GM21367 (cell line): ENCODE measurements around the gene HAGHL.
"Not testable (repeated sequence)": the region's sequence is repeated elsewhere in the genome, so short reads cannot be mapped to it uniquely, and the experiment has no call there.

Experiments
- ATAC-seq: cut with Tn5 transposase; IDR thresholded peaks from one replicate; pipeline ENCODE4 v1.9.1; 2021; ENCODE audit not compliant: unreplicated experiment

Gene HAGHL

DNA sequence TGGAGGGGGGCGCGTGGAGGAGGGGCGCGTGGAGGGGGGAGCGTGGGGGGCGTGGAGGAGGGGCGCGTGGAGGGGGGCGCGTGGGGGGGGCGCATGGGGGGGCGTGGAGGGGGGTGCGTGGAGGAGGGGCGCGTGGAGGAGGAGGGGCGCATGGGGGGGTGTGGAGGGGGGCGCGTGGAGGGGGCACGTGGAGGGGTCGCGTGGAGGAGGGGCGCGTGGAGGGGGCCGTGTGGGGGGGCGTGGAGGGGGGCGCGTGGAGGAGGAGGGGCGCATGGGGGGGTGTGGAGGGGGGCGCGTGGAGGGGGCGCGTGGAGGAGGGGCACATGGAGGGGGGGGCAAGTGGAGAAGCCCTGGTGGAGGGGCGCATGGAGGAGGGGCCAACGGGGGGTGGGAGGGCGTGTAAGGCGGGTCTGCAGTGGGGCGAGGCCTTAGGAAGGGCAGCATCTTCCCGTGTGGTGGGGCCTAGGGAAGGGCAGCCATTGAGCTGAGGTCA, 40.9 kb downstream of the HAGHL start:
- no peak for ATAC-seq

DNA sequence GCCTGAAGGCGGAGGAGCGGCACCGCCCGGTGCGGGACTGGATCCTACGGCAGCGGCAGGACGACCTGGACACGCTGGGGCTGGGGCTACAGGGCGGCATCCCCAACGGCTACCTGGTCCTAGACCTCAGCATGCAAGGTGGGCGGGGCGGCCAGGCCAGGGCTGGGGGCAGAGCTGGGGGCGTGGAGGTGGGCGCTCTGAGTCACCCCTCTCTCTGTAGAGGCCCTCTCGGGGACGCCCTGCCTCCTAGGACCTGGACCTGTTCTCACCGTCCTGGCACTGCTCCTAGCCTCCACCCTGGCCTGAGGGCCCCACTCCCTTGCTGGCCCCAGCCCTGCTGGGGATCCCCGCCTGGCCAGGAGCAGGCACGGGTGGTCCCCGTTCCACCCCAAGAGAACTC, 41.5 kb downstream of the HAGHL start:
- no peak for ATAC-seq

DNA sequence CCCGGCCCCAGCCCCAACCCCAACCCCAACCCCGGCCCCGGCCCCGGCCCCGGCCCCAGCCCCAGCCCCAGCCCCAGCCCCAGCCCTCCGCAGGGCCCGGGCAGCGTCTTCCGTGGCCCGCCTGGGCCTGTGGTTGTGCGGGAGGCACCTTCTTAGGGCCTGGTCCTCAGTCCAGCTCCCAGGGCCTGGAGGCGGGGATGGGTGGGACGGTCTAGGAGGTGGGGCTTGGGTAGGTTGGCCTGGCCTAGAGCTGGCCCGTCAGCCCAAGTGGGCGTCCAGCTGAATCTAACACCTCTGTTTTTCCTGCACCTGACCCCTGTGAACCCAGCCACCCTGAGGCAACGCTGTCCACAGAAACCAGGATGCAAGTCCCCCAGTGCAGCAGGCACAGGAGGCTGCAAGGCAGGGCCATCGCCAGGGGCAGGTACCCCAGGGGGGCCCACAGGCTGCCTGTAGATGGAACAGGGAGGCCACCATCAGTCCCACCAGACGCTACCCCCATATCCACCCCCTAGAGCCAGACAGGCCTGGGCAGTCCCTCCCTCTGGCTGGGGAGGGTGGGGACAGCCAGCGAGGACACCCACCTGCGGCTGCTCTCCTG, 42.4 kb downstream of the HAGHL start:
- ATAC-seq: no peak

DNA sequence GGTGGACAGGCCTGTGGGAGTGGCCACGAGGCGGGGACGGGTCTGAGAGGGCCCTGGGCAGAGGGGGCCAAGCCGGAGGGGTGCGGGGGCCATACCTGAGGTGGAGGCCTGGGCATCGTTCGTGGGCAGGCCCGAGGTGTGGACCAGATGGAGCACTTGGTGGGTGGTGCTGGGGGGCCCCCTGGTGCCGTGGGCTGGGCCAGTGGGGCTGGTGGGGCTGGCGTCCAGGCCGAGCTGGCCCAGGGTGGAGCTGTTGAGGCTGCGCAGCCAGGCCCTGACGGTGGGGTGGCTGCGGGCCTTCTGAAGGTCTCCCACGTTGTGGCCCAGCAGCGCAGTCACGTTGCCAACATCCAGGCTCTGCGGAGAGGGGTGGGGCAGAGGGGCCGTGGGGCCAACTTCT, 43.0 kb downstream of the HAGHL start:
- no peak for ATAC-seq

DNA sequence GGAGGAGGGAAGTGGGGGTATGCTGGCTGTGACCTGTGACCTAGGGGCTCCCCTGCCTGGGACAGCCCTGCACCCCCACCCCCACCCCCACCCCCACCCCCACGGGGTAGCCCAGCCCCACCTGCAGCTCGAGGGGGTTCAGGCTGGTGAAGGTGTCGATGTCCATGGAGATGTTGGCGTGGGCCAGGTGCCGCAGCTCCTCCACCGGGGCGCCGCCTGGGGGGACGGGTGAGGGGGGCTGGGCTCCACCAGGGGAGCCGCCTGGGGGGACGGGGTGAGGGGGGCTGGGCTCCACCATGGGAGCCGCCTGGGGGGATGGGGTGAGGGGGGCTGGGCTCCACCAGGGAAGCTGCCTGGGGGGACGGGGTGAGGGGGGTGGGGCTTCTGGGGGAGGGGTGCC, 43.5 kb downstream of the HAGHL start:
- ATAC-seq: no peak

DNA sequence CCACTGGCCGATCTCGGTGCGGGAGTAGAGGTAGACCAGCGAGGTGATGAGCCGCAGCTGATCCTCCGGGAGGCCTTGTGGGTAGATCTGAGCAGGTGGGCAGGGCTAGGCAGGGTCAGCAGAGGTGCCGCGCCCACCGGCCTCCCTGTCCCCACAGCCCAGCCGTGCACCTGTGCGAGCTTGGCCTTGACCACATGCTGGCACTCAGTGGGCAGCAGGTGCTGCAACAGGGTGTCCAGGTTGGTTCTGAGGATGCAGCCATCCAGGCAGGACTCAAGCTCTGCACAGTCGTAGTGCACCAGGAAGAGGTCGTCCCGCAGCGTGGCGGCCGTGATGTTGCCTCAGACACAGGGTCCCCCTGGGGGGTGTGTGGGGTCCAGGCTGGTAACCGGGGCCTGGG, 46.1 kb downstream of the HAGHL start:
- no peak for ATAC-seq

DNA sequence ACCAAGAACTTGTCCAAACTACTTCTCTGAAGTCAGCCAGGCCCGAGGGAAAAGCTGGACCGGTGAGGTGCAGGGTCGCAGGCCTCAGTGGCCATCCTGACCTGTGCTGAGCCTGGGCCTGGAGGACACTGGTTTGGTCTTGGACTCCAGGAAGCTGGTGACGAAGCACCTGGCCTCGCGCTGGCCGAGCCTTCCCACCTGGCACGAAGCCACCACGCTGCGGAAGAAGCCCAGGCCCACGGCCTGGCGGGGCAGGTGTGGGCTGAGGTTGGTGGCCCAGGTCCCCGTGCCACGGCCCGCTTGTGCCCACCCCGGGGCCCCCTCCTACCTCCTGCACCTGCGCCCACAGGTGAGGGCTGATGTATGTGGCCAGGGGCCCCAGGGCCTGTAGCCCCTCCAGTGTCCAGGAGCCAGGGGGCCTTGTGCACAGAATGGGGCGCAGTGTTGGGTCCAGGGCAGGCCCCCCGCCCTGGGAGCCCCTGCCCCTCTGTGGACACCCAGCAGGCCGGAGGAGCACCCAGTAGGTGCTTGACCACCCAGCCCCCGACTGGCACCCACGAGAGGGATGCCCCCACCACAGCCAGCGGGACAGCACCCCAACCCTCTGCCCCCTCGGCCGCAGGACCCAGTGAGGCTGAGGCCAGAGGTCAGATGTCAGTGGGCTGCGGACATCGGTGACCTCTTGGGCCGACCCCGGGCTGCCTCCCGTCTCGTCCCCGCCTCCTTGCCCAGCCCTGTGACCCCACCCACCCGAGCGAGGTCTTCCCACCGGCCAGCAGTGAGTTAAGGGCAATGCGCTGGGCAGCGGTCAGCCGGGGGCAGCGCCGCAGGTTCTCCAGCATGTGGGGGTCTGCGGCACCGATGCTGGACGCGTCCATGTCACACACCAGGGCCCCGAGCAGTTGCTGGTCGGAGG, 47.4 kb downstream of the HAGHL start:
- no peak for ATAC-seq

DNA sequence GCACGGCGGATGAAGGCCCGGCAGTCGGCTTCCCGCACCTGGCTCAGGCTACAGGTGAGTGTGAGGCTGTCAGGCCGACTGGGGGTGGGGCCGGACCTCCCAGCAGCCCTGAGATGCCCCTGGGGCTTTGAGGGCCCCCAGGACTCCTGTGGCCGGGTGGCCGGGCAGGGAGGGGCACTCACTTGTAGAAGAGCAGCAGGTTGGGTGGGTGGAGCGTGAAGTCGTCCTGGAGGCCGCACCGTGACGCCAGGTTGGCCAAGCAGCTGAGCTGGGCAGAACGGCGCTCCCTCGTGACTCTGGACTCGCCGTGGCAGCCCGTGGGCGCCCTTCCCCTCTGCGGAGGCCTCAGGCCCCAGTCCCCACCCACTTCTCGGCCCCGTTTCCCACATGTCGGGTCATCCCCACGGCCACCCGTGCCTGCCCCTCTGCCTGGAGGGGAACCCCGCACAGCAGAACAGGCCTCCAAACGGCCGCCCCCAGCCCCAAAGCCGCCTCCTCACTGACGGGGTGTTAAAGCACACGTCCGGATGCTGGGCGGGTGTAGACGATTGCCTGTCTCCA, 48.4 kb downstream of the HAGHL start:
- no peak for ATAC-seq

DNA sequence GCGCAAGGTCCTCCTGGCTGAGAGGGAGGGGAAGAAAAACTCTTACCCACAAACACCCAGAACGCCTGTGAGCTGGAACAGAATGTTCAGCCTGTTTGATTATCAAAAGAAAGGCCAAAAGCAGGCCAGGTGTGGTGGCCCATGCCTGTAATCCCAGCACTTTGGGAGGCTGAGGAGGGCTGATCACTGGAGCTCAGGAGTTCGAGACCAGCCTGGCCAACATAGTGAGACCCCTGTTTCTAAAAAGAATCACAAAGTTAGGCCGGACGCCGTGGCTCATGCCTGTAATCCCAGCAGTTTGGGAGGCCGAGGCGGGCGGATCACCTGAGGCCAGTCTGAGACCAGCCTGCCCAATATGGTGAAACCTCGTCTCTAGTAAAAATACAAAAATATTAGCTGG, 49.4 kb downstream of the HAGHL start:
- ATAC-seq: not testable (repeated sequence)

DNA sequence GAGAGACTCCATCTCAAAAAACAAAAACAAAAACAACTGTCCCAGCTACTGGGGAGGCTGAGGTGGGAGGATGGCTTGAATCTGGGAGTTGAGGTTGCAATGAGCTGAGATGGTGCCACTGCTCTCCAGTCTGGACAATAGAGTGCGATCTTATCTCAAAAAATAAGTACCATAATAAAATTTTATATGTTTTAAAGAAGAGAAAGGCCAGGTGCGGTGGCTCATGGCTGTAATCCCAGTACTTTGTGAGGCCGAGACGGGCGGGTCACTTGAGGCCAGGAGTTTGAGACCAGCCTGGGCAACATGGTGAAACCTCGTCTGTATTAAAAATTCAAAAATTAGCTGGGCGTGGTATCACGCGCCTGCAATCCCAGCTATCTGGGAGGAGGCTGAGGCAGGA, 49.9 kb downstream of the HAGHL start:
- ATAC-seq: no peak

DNA sequence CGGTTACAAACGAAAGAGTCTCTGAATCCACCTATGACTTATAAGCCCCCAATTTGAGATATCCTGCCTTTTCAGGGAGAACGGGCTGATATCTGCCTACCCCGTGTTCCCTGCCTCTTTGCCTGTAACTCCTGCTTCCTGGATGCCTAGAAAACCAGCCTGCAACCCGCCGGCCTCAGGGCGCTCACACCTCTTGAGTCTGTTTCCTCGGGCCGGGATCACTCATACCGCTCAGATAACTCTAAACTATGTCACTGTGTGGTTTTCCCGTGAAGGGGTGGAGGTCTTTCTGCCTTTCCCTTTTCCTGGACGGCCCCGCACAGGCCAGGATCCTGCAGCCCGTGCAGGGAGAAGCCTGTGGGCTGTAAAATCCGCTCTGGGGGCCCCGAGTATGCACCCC, 50.9 kb downstream of the HAGHL start:
- no peak for ATAC-seq

DNA sequence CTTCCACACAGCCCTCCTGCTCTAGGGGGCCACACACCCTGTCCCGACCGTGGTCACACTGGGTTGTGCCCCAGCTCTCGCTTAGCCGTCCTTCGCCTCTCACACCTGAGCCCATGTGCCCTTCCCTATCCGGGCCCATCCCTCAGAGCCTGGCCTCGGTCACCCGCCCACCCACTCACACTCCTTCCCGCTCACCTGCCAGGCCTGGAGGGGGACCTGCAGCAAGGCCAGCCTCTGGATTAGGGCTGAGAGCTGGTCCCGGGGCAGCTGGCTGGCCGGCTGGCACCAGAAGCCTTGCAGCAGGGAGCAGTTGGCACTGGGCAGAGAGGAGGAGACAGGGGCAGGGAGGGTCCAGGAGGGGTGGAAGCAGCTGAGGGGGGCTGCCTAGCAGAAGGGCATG, 51.5 kb downstream of the HAGHL start:
- ATAC-seq: no peak

DNA sequence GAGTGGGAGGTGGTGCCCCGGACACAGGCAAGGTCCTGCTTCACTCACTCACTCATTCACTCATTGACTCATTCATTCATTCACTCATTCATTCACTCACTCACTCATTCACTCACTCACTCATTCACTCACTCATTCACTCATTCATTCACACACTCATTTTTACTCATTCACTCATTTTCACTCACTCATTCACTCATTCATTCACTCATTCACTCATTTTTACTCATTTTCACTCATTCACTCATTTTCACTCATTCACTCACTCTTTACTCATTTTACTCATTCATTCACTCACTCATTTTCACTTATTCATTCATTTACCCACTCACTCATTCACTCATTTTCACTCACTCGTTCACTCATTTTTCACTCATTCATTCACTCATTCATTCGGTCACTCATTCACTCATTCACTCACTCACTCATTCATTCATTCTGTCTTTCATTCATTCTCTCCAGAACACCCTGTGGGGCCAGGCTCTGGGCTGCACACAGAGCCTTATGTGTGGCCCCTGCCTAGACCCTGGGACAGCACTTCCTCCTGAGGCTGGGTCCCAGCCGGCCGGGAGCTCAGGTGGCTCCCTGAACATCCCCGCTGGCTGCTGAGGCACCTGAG, 52.1 kb downstream of the HAGHL start:
- ATAC-seq: no peak
